IMR-90 (cell line): ENCODE results near the gene SPAG16.

Experiments used
- CTCF ChIP-seq: conservative IDR thresholded peaks from 2 replicates; pipeline ENCODE4 v1.5.1; 2012; ENCODE audit warnings: mild to moderate bottlenecking, low read depth, low read length, improper control_type of control experiment
- NFE2L2 ChIP-seq: fragments of 150-350 bp; IDR thresholded peaks from 2 replicates; pipeline ENCODE4 v1.6.1; 2016; ENCODE audit warnings: low read depth, mild to moderate bottlenecking, low read length

GRCh38 chr2:213420828-213421385 is 136.6 kb downstream of the SPAG16 start:
- TF ChIP-seq CTCF (no peak), NFE2L2 (no peak)
